ENCODE data around the gene COL8A1.
"Not testable (repeated sequence)": the region's sequence is repeated elsewhere in the genome, so short reads cannot be mapped to it uniquely, and the experiment has no call there.

Gene COL8A1

GRCh38 chr3:99638167-99638948 is at the start of gene COL8A1:
COL8A1 (plus strand) TSS chr3:99638594; CDS start chr3:99790683, 152,089 bp downstream.
- DNase-seq (ENCODE audit: low read depth, low spot score): no peak

GRCh38 chr3:99589168-99589567 is 49.2 kb upstream of the COL8A1 start:
- not testable (repeated sequence) for DNase-seq (ENCODE audit: low read depth, low spot score)

GRCh38 chr3:99599894-99600293 is 38.5 kb upstream of the COL8A1 start:
- no peak for DNase-seq (ENCODE audit: low read depth, low spot score)

GRCh38 chr3:99601515-99601914 is 36.9 kb upstream of the COL8A1 start:
- no peak for DNase-seq (ENCODE audit: low read depth, low spot score)

GRCh38 chr3:99602183-99602582 is 36.2 kb upstream of the COL8A1 start:
- DNase-seq (ENCODE audit: low read depth, low spot score): no peak

- DNase-seq (ENCODE audit: low read depth, low spot score): no peak
Measured at GRCh38 chr3:99607151-99607550, 31.2 kb upstream of the COL8A1 start.

GRCh38 chr3:99614768-99615167 is 23.6 kb upstream of the COL8A1 start:
- DNase-seq (ENCODE audit: low read depth, low spot score): no peak

- DNase-seq (ENCODE audit: low read depth, low spot score): no peak
Measured at GRCh38 chr3:99620077-99620767, 18.2 kb upstream of the COL8A1 start.

GRCh38 chr3:99620976-99621375 is 17.4 kb upstream of the COL8A1 start:
- no peak for DNase-seq (ENCODE audit: low read depth, low spot score)

- DNase-seq (ENCODE audit: low read depth, low spot score): no peak
Measured at GRCh38 chr3:99624496-99625236, 13.7 kb upstream of the COL8A1 start.

- no peak for DNase-seq (ENCODE audit: low read depth, low spot score)
Measured at GRCh38 chr3:99625237-99625622, 13.2 kb upstream of the COL8A1 start.

- DNase-seq (ENCODE audit: low read depth, low spot score): no peak
Measured at GRCh38 chr3:99625643-99626416, 12.6 kb upstream of the COL8A1 start.

GRCh38 chr3:99626417-99626788 is 12.0 kb upstream of the COL8A1 start:
- DNase-seq (ENCODE audit: low read depth, low spot score): no peak

GRCh38 chr3:99627062-99627826 is 11.2 kb upstream of the COL8A1 start:
- no peak for DNase-seq (ENCODE audit: low read depth, low spot score)

GRCh38 chr3:99630815-99631214 is 7.6 kb upstream of the COL8A1 start:
- DNase-seq (ENCODE audit: low read depth, low spot score): no peak

GRCh38 chr3:99633887-99634558 is 4.4 kb upstream of the COL8A1 start:
- DNase-seq (ENCODE audit: low read depth, low spot score): no peak

GRCh38 chr3:99634881-99635280 is 3.5 kb upstream of the COL8A1 start:
- DNase-seq (ENCODE audit: low read depth, low spot score): no peak

- no peak for DNase-seq (ENCODE audit: low read depth, low spot score)
Measured at GRCh38 chr3:99635348-99635747, 3.0 kb upstream of the COL8A1 start.

- DNase-seq (ENCODE audit: low read depth, low spot score): no peak
Measured at GRCh38 chr3:99637016-99637367, 1.4 kb upstream of the COL8A1 start.

- no peak for DNase-seq (ENCODE audit: low read depth, low spot score)
Measured at GRCh38 chr3:99637368-99638111, 854 bp upstream of the COL8A1 start.
